Lower leg skin (tissue), 3 donors: ENCODE data around the gene ZNF385C.

Source experiments
- POLR2A ChIP-seq, 2 donors: fragments of 450-650 bp; IDR thresholded peaks; one replicate each; pipeline ENCODE4 v1.6.1; 2016 to 2017; ENCODE audit warnings: antibody characterized with exemption in 2 of 2, mild to moderate bottlenecking in 1 of 2, moderate library complexity in 1 of 2
- TF ChIP-seq, protein P1 (sequence below), 3 donors: fragments of 450-650 bp; IDR thresholded peaks; one replicate each; pipeline ENCODE4 v1.5.1; 2016; ENCODE audit warnings: antibody characterized with exemption in 3 of 3, mild to moderate bottlenecking in 3 of 3, moderate library complexity in 2 of 3

DNA sequence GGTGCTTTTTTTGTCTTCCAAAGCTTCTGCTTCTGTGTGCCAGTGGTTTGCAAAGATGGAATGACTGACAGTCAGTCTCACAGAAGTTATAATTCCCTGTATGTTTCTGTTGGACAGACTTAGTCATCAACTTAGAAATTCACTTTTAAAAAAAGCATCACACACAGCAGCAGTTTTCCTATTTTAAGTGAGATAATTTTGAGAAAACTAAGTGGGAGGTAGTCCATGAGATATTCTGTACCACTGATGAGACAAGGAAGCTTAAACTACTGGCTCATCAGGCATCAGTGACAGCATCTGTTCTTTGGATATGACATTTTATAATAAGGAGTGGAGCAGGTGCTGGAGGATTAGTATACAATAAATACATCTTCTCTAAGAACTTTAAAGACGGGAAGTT, 111.6 kb downstream of the ZNF385C start:
- TF ChIP-seq POLR2A (IDR thresholded peaks at IDR 0.05): no peak
- TF ChIP-seq, protein P1, sequence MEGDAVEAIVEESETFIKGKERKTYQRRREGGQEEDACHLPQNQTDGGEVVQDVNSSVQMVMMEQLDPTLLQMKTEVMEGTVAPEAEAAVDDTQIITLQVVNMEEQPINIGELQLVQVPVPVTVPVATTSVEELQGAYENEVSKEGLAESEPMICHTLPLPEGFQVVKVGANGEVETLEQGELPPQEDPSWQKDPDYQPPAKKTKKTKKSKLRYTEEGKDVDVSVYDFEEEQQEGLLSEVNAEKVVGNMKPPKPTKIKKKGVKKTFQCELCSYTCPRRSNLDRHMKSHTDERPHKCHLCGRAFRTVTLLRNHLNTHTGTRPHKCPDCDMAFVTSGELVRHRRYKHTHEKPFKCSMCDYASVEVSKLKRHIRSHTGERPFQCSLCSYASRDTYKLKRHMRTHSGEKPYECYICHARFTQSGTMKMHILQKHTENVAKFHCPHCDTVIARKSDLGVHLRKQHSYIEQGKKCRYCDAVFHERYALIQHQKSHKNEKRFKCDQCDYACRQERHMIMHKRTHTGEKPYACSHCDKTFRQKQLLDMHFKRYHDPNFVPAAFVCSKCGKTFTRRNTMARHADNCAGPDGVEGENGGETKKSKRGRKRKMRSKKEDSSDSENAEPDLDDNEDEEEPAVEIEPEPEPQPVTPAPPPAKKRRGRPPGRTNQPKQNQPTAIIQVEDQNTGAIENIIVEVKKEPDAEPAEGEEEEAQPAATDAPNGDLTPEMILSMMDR (IDR thresholded peaks at IDR 0.05): no peak
